DMS114 treated with DMSO at 0.1 percent for 48 hours (cell line): Measurements from ENCODE around the gene NTNG1.

Experiments used
- DNase-seq: peaks from one replicate; lab custom pipeline; 2025; ENCODE audit not compliant: unreplicated experiment; lab: John Stamatoyannopoulos, UW

The NTNG1 gene

DNA sequence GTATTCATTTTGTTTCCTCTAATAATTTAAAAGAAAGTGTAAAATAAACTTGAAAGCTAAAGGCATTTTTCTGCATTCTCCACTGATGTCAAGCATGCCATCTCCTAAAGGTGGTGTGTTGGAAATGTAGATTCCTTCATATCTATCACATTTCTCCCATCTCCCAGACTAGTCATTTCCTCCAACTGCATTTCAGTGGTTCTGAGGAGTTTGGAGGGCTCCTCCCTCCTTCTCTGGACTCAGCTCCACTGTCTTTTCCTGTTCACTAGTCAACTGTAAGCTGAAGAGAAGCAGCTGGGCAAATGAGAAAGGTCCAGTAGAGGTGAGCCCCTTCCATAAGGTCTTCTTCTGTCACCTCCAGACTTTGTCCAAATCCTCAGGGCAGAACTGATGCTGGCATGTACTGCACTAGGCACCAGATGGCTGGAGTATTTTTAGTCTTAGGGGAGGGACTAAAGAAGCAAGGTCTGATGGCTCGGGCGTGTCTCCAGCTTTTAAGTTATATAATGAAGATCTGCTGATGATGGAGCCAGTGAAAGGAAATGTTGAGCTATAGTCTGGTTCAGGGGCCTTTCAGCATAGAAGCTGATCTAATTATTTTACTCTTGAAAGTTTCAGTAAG is 186.1 kb downstream of the NTNG1 start:
- no peak for DNase-seq

DNA sequence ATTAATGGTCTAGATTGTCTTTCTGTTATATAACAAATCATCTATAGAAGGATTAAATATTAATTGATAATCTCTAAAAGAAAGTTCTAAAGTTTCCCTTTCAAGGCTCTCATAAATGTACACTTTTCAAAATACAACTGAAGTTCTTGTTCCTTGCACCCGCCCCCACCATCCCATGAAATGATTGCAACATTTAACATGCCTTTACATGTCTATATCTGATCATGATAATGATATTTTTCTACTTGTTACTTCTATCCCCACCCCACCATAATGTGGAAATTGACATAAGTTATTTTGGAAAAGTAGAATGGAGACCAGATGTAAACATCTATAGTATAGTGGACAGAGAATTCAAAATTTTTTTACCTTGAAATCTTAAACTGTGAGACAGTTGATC is 186.6 kb downstream of the NTNG1 start:
- DNase-seq: no peak

DNA sequence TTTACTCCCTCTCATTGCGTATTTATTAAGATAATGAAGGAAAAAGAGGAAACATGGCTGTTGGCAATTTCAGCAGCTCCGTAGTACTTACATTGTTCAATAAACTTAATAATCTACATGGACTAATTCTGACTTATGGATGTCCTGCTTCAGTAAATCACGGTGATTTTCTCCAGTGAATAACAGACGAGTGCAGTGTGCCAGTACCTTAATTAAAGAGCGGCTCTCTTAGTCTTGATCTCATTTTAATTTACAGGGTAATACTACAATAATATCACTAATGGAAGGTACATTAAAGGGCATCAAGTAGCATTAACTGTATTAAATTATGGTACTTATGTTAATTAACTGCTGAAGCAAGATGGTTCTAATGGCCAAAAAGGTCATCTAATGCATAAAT is 187.2 kb downstream of the NTNG1 start:
- no peak for DNase-seq

DNA sequence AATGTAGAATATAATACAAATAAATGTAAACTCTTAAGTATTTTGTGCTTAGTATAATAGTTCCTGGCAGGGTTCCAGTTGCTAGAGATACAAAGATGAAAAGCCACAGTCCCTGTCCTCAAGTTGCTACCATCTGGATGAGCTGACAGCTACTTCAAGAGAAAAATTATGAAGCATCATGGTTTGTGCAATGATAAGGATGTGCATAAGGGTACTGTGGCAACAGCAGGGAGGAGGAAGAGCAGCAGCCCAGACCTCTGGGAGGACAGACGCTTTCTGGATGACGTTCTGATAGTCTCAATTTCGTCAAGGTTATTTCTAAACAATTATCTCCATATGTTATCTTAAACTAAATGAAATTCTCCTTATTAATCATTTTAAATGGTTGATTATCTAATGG is 198.9 kb downstream of the NTNG1 start:
- DNase-seq: no peak

DNA sequence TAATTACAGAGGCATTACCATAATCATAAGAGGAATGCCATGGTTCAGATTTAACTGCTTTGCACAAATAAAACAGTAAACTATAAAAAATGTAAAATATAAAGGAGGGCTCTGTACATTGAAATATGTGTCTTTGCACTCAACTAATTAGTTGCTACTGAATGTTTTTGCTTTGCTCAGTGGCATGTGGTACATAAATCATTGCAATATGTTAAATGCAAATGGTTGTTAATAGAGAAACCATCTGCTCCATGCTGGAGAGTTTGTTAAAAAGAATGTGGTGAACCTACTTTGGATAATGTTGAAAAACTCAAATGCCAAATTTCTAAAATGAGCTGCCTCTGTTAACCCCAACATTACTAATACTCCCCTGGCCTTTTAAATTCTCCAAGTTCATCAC is 201.5 kb downstream of the NTNG1 start:
- DNase-seq: no peak

DNA sequence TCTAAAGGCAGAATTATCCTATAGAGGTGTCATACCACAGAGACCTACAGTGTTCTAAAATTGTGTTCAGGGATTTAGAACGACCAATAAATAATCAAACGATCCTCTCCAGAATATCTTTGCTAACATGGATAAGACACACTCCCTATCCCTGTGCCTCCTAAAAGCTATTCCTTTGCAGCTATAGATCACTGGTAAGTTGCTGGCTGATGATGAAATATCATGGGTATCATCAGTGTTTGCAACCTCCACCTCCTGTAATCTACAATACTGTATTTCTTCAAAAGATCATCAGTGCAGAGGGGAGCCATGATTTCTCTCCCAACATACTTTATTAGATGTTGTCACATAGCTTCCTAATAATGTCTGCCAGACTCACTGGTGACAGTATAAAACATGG is 201.9 kb downstream of the NTNG1 start:
- no peak for DNase-seq

DNA sequence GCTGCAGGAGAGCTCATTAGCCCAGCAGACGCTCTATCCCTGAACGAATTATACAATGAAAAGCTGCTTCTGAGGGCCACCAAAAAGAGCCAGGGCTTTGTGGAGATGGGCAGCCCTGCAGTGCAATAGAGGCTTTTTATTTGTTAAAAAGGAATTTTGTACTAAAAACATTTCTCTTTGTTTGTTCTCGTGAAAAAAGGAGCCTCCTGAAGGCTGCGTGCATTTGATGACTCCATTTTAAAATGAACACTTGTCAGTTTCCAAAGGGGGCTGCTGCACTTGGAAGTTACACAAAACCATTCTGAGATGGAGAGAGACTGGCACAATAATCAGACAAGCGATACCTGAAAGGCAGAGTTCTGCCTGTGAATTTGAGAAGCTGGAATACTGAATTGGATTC is 202.8 kb downstream of the NTNG1 start:
- no peak for DNase-seq

DNA sequence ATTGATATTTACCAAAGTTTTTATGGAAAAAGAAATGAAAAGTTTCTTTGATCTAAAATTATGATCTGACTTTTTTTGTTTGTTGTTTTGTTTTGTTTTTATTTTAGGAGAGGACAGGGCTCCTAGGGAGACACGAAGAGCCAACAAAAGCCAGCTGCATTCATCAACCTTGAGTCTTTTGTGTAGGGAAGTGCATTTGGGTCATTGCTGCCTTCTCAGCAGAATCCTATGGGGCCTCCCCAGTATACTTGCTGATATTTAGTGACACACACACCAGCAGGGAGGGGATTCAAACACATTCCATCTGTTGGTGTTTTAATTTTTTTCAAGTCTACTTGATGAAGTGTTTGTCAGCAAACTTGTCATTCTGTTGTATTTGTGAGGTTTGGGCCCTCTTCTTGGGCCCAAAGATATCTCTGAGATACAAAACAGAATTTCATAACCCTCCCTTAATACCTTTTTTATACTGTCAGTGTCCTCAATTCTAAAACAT is 203.5 kb downstream of the NTNG1 start:
- DNase-seq: no peak

DNA sequence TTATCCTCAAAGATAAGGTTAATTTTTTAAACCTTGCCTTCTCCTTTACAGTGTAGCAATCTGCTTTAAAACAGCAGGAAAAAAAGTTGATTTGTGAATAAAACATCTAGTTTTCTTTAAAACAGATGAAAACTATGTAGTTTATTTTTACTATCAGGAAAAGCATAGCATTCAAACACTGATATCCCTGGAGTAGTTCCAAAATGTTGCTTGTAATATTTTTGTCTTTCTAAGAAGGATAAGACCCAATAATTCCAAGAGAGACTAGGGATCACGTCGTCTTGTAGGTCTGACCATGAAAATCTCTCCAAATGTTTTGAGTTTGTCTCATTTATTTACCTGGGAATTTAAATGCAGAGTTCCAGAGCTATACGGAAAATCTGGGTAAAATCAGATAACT is 204.0 kb downstream of the NTNG1 start:
- DNase-seq: no peak

DNA sequence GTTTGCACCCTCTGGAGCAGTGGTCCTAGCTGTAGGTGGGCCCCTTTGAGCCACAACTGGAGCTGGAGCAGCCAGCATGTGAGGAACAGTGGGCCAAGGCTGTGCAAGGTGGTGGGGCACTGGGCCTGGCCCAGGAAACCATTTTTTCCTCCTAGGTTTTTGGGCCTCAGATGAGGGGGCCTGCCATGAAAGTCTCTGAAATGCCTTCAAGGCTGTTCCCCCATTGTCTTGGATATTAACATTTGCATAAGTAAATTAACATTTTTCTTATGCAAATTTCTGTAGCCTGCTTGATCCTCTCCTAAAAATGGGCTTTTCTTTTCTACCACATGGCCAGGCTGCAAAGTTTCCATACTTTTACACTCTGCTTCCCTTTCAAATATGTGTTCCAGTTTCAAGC is 212.0 kb downstream of the NTNG1 start:
- DNase-seq: no peak

DNA sequence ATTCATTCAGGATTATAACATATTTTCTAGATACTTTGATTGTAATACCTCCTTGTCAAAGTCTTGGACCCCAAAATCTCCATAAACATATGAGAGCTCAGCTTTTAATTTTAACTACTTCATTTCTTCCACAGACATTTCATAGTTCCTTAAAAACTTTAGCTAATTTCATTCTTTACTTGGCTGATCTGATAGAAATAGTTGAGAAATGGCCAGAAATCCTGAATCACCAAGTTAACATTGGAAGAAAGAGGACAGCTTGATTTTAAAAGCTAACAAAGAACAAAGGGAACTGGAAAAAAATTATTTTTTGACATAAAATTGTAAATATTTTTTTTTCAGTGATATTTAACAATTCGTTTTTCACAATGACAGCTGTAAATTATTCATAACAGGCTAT is 216.5 kb downstream of the NTNG1 start:
- no peak for DNase-seq

DNA sequence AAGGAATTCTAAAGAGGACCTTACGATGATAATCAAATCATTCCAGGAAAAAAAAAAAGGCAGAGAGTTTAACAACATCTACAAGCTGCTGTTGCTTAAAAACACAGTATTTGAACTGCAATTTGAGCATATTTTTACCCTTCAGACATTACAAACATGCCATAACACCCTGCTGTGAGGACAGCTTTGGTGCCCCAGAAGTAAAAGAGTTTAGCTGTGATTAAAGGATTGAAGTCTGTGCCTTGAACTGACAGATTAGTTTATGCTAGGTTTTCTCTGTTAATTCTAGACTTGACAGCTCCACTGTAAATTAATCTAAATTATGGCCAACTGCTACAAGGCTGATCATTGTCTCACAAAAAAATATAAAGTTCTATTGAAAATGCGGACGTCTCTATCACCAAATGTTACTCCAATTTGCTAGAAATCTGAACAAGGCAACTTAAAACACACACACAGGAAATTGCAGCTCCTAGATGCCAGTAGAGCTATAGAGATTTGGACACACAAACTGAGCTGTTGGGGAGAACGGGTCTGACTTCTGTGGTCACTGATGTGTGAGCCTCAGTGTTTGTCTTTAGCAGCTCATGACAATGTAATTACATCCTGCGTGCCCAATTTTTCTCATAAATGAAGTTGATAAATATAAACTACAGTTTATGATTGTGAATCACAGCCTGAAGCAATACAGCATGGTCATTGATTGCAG is 217.9 kb downstream of the NTNG1 start:
- no peak for DNase-seq

DNA sequence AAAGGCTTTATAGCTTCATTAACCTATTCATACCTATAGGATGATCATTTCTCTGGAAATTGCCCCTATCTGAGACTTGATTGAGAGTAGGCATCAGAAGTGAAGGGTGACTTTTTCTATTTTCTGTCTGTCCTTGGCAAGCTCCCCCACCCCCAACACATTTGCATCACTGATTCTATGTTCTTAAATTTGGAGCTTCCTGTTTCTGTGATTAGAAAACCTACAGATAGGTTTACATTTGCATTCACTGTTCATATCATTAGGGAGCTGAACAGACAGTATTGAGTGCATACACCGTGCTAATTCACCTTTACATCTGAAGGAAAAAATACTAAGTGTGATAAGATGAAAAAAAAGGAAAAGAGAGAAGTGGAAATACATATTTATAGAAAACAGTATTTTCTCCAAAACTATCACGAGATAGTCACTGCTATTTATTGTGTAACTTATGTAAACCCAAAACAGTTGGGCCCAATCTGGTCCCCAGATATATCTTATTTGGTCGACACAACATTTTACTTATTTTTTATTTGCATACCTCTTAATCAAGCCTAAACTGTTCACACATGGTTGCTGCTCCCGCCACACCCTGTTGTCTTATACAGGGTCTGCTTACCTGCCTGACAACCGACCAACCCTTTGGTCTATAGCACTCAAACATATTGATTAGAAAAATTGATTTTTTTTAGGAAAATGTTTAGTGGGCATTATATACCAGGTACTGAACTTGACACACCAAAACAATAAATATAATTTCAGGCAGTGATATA is 218.8 kb downstream of the NTNG1 start:
- no peak for DNase-seq

DNA sequence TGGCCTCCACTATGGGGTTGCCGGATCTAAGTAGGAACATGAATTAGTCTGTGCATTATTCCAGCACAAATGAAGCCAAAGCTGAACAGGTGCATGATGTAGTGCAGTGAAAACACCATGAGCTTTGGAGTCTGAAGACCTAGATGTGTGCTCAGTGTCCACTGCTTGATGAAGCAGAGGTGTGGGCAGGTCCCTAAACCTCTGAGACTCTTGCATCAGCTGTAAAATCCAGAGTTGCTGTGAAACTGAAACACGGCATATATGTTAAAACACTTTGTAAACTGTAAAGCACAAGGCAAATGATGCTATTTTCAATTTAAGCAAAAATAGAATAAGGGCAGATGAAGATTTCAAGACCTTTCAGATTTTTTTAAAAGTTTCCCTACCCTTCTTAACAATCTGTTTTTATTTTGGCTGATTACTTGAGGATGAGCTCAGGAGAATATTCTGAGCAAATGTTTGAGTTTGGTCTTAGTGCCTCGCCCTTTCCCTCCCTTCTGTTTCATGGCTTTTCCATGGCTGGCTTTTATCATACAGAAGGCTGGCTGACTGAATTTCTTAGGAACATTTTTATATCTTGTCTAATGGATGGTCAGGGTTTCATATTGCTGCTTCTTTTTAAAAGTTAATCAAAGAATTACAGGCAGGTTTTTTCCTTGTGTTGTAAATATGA is 221.8 kb downstream of the NTNG1 start:
- DNase-seq: no peak

DNA sequence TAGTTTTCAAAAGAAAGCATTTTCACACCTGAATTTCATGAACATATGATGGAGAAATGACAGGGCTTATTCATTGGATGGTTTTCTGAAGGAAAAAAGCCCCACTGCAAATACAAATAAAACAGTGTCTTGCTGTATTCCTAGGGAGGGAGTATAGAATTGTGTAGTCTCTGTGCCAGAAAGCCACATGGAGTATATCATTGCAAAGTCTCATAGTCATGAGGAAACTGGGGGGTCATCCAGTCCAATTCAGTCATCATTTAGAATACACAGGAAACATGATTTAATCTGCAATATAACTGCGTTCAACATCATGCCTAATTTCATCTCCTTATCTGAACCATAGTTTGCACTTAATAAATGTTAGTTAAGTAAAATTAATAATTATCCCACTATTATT is 222.3 kb downstream of the NTNG1 start:
- no peak for DNase-seq

DNA sequence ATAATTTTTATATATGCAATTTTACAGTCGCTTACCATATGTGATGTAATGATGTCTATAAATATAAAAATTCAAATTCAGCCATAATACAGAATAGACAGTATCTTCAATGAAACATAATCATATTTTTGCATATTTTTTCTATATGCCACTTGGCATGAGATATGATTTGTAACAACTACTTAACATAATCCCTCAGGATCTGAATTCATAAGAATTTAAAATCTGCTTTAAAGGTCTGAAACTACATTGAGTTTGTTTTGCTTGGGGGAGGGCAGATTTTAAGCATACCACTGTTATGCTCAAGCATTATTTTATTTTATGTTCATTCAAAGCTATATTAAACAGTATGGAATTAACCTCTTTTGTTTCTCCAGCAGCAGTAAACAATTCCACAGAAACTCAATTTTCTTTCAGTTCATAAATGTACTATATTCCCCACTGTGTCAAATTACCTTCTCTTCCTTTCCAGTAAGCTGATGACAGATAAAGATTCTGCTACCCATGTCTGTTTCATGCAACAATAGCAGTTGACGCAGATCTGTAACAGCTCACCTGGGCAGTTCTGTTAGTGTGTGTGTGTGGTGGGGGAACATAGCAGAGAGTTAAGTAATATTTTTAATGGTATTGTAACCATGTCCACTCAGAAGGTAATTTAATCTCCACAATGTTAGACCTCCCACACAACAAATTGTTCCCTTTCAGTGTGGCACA is 224.8 kb downstream of the NTNG1 start:
- no peak for DNase-seq

DNA sequence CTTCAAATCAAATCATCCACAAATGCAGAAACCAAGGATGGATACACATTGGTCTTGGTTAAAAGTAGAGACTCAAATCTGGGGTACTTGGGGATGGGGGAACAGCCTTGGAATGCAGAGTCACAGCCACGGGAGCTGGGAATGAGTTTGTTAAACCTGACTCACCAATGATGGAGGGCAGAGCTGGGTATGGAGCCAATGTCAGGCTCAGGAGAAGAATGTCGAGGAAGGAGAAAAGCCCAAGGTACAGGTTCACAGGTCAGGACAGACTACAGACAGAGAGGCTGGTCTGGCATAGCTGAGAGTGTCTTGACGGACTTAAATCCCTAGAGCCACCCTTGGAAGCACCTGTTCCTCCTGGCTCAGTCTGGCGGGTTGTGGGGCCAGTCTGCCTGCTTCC is 237.6 kb downstream of the NTNG1 start:
- DNase-seq: no peak

DNA sequence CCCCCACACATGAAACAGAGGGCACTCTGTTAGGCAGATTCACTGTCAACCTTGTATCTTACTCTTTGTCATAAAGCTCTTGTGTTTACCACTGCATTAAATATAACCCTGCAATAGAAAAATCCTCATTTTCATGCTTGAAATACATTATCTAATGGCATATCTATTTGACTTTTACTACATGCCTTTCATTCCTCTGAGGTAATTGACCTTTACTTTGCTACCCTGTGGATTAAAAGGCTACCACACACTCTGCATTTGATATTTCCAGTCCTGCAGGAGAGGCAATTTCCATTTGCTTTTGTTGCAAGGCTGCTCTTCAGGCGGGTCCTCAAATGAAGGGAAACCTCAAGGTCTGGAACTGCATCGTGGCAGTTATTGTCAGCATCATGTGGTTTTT is 238.0 kb downstream of the NTNG1 start:
- no peak for DNase-seq

DNA sequence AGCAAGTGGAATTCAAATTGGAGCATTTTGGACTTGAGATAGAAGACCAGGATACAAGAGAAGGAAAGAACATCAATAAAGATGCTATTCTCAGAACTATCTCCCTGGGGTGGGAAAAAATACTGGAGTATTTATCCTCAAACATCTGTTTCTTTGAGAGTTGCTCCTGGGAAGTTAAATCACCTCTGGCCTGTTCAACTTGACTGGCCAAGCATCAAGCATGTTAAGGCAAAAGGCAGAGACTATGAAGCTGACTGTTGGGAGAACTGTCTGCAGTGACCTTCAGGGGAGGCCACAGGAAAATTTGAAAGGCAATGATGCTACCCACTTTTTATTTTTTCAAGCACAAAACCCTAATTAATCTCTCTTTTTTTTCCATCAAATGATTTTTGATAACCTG is 239.0 kb downstream of the NTNG1 start:
- DNase-seq: no peak

DNA sequence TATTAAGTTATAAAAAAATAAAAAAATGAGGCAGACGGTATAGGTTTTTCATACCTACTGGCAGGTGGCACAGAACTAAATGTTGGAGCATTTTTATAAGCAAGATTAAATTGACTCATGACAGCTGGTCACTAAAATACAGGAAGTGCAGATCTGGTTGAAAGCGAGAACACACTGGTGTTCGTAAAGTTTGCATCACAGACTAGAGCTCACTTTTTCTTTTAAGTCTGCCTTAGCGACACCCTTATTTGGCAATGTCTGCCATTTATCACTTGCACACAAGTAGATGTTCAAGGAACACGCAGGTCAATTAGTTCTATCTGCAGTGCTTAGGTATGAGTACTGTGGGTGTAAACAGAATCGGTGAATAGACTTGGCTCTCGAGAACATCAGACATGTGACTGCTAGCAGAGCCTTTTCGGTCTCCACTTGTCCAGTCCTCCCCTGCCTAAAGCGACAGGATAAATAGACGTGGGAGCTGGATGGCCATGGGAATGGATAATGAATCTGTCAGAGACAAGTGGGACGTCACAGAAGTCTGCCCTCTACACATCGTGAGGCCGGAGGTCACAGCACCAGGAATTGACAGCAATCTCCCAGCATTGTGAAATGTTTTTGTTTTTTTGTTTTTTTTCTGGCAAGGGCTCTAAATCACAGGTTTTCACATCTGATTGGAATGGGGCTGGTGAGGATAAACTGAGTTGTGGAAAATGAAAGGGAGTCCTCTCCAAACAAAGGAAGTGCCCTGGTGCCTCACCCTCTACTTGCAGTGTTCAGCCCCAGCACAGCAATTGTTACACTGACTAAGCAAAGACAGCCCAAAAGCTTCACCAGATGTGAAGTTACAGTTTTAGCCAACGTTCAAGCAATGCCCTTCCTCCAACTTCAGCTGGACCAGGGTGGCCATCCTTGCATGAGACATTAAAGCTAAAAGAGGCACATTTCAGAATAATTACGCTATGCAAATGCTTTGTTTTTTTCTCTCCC is 248.9 kb downstream of the NTNG1 start:
- no peak for DNase-seq
